HG02763 (cell line): ENCODE results near the gene SYCP2.

Source experiments
- ATAC-seq: cut with Tn5 transposase; IDR thresholded peaks from one replicate; pipeline ENCODE4 v1.9.1; 2021; ENCODE audit warnings: mild to moderate bottlenecking, moderate library complexity; ENCODE audit not compliant: unreplicated experiment

Gene SYCP2

GRCh38 chr20:59836767-59837166 lies 96.7 kb downstream of the SYCP2 start:
- no peak for ATAC-seq

GRCh38 chr20:59835448-59836395 lies 97.7 kb downstream of the SYCP2 start:
- ATAC-seq, result no peak

- ATAC-seq, result no peak
Observed at GRCh38 chr20:59835057-59835447, 98.4 kb downstream of the SYCP2 start.

- no peak for ATAC-seq
Observed at GRCh38 chr20:59832406-59833363, 100.8 kb downstream of the SYCP2 start.

- ATAC-seq, result no peak
Observed at GRCh38 chr20:59831916-59832270, 101.5 kb downstream of the SYCP2 start.

- no peak for ATAC-seq
Observed at GRCh38 chr20:59831024-59831915, 102.2 kb downstream of the SYCP2 start.

- no peak for ATAC-seq
Observed at GRCh38 chr20:59830665-59831023, 102.8 kb downstream of the SYCP2 start.

GRCh38 chr20:59829786-59830664 lies 103.4 kb downstream of the SYCP2 start:
- no peak for ATAC-seq

GRCh38 chr20:59829054-59829785 lies 104.2 kb downstream of the SYCP2 start:
- no peak for ATAC-seq

- no peak for ATAC-seq
Observed at GRCh38 chr20:59828125-59829053, 105.0 kb downstream of the SYCP2 start.

- no peak for ATAC-seq
Observed at GRCh38 chr20:59827138-59828056, 106.0 kb downstream of the SYCP2 start.

- ATAC-seq, result no peak
Observed at GRCh38 chr20:59825944-59826759, 107.3 kb downstream of the SYCP2 start.

- no peak for ATAC-seq
Observed at GRCh38 chr20:59825563-59825920, 107.9 kb downstream of the SYCP2 start.

GRCh38 chr20:59824711-59825562 lies 108.5 kb downstream of the SYCP2 start:
- no peak for ATAC-seq
